GM23248 (cell line): ENCODE data around the gene XRCC4. TPM values are rescaled to one million over a fixed set of nuclear protein-coding genes. Genes with fewer than 3 reads are reported as not detected.

Source experiments
- DNase-seq: peaks from one replicate; pipeline ENCODE4 v3.0.0-alpha.2; 2015
- H2AFZ ChIP-seq: fragments of 200-600 bp; sonication (generic); 2 replicates; pipeline ENCODE4 v1.6.1; 2016; ENCODE audit warnings: antibody characterized with exemption
- H3F3A ChIP-seq: fragments of 200-600 bp; sonication (generic); 2 replicates; pipeline ENCODE4 v1.6.1; 2016; ENCODE audit warnings: mild to moderate bottlenecking, antibody characterized with exemption, mixed run types; ENCODE audit not compliant: insufficient read depth
- H3K27ac ChIP-seq: fragments of 200-600 bp; sonication (generic); 2 replicates; pipeline ENCODE4 v1.5.1; 2016; ENCODE audit warnings: mild to moderate bottlenecking
- H3K27me3 ChIP-seq: fragments of 200-600 bp; sonication (generic); replicated peaks from 2 replicates; pipeline ENCODE4 v1.6.1; 2016; ENCODE audit warnings: mild to moderate bottlenecking; ENCODE audit not compliant: insufficient read depth
- H3K36me3 ChIP-seq: fragments of 200-600 bp; sonication (generic); 2 replicates; pipeline ENCODE4 v1.6.1; 2016; ENCODE audit warnings: low read depth, mild to moderate bottlenecking
- H3K4me1 ChIP-seq: fragments of 200-600 bp; sonication (generic); 2 replicates; pipeline ENCODE4 v1.6.1; 2016; ENCODE audit warnings: mild to moderate bottlenecking; ENCODE audit not compliant: insufficient read depth
- H3K4me2 ChIP-seq: fragments of 200-600 bp; sonication (generic); one replicate; pipeline ENCODE4 v1.6.1; 2016; ENCODE audit warnings: mild to moderate bottlenecking; ENCODE audit not compliant: unreplicated experiment
- H3K4me3 ChIP-seq: fragments of 200-600 bp; sonication (generic); 2 replicates; pipeline ENCODE4 v1.5.1; 2016; ENCODE audit warnings: mild to moderate bottlenecking
- H3K79me2 ChIP-seq: fragments of 200-600 bp; sonication (generic); 2 replicates; pipeline ENCODE4 v1.6.1; 2016; ENCODE audit warnings: mild to moderate bottlenecking; ENCODE audit not compliant: insufficient read depth
- H3K9ac ChIP-seq: fragments of 200-600 bp; sonication (generic); 2 replicates; pipeline ENCODE4 v1.6.1; 2016; ENCODE audit warnings: mild to moderate bottlenecking
- H3K9me2 ChIP-seq: fragments of 200-600 bp; sonication (generic); 2 replicates; pipeline ENCODE4 v1.6.1; 2016; ENCODE audit warnings: mixed run types, mild to moderate bottlenecking, moderate library complexity; ENCODE audit not compliant: insufficient read depth
- H3K9me3 ChIP-seq: fragments of 200-600 bp; sonication (generic); one replicate; pipeline ENCODE4 v1.6.1; 2017; ENCODE audit warnings: low read depth
- H4K20me1 ChIP-seq: fragments of 200-600 bp; sonication (generic); 2 replicates; pipeline ENCODE4 v1.6.0; 2016; ENCODE audit not compliant: insufficient read depth
- EZH2 ChIP-seq: fragments of 200-600 bp; sonication (generic); IDR thresholded peaks from 2 replicates; pipeline ENCODE4 v1.6.1; 2018; ENCODE audit warnings: antibody characterized with exemption, mild to moderate bottlenecking; ENCODE audit not compliant: insufficient read depth, poor library complexity, severe bottlenecking
- EZH2phosphoT487 ChIP-seq: fragments of 200-600 bp; sonication (generic); IDR thresholded peaks from 2 replicates; pipeline ENCODE4 v1.6.1; 2018; ENCODE audit warnings: antibody characterized with exemption, moderate library complexity, mild to moderate bottlenecking, low read depth; ENCODE audit not compliant: insufficient read depth
- WGBS, 2 experiments: methylation state at CpG; one replicate each; pipeline ENCODE4 v1.1.6; 2015 to 2017; ENCODE audit warnings: low lambda C conversion rate in 2 of 2, low coverage in 1 of 2; ENCODE audit errors: missing lambda C conversion rate in 2 of 2; 5-methylcytosine and 5-hydroxymethylcytosine counted together
- in situ Hi-C: fragments of 300-500 bp; cut with MboI; formaldehyde crosslinking; loops from 2 replicates; pipeline ENCODE4 v1.15.0; 2020
- polyA plus RNA-seq: library from polyadenylated mRNA; unstranded; fragments of >200 nt; fragmentation: Nextera tagmentation; extraction: Ambion mirVana; gene quantifications from 2 replicates; pipeline ENCODE4 v1.2.1, GENCODE V29; 2016
- total RNA-seq: library from RNA; depleted of rRNA; stranded (reverse); fragments of >200 nt; shearing (Covaris generic); gene quantifications from 2 replicates; pipeline ENCODE4 v1.2.3, GENCODE V29; 2014

Gene XRCC4
- total and polyA plus RNA-seq, 2 experiments from 2014 or later, result 11.5 to 11.7 TPM

DNA sequence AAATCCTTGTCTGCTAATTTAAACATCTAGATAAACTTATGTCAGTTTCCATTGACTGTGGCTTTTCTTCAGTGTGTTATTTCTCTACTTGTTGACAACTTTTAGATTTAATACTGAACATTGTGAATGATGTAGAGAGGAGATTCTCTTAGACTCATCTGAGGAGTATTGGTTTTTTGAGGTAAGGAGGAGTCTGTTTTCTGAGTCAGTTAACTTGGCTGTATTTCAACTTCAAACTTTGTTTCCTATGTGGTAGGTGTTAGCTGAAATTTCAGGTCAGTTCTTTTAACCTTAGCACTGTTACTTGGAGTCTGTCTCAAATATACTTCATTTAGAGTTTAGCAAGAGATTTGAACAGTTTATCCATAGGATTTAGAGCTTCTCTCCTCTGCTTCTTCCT is 67.9 kb downstream of the XRCC4 start:
- H3K27ac ChIP-seq, result no peak overlapping the region
- H4K20me1 ChIP-seq, result no peaks in the 10 kb centered on the region
- 0 out of 2 replicates have a peak, but pooled peaks cover 7% of the 10 kb centered on the region for H3K4me1 ChIP-seq
- H3K79me2 ChIP-seq, result no peaks in the 10 kb centered on the region
- no peak overlapping the region for H3K4me2 ChIP-seq
- H3K4me3 ChIP-seq, result no peak overlapping the region
- H2AFZ ChIP-seq, result no peak overlapping the region
- no peak for TF ChIP-seq EZH2phosphoT487
- TF ChIP-seq EZH2, result no peak
- no peaks in the 10 kb centered on the region for H3K9me2 ChIP-seq
- DNase-seq, result peak; percentile 42
- H3F3A ChIP-seq, result no peaks in the 10 kb centered on the region
- H3K27me3 ChIP-seq, result no peaks in the 10 kb centered on the region
- H3K36me3 ChIP-seq, result no peaks in the 10 kb centered on the region
- H3K9me3 ChIP-seq, result no peaks in the 10 kb centered on the region
- no peak overlapping the region for H3K9ac ChIP-seq
- in situ Hi-C loops, result no loop called here

DNA sequence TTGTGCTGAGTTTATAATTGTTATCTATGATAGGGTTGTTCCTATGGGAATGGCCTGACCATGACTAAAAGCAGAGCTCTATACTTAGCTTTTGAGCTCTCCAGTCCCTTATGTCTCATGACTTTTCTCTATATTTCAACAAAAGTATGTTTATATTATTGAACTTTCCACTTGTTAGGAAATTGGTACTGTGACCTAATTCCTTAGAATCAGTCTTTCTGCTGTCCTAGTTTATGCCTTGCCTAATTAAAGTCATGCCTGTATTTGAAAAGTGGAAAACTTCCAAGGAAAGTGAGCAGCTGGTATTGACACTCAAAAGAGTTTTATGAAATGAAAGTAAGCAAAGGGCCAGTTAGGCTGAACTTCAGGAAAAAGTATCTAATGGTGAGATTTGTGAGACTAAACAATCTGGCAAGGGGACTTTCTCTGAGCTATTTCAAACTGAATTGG is 68.6 kb downstream of the XRCC4 start:
- H3K9me3 ChIP-seq, result no peaks in the 10 kb centered on the region
- no peaks in the 10 kb centered on the region for H3K9me2 ChIP-seq
- no peak overlapping the region for H3K4me2 ChIP-seq
- no peak overlapping the region for H3K9ac ChIP-seq
- H3K27me3 ChIP-seq, result no peaks in the 10 kb centered on the region
- H2AFZ ChIP-seq, result no peak overlapping the region
- H3K36me3 ChIP-seq, result no peaks in the 10 kb centered on the region
- in situ Hi-C loops, result no loop called here
- 0 out of 2 replicates have a peak, but pooled peaks cover 7% of the 10 kb centered on the region for H3K4me1 ChIP-seq
- peak; percentile 4 for DNase-seq
- no peaks in the 10 kb centered on the region for H3F3A ChIP-seq
- no peaks in the 10 kb centered on the region for H4K20me1 ChIP-seq
- no peak overlapping the region for H3K27ac ChIP-seq
- no peak for TF ChIP-seq EZH2
- no peak for TF ChIP-seq EZH2phosphoT487
- no peak overlapping the region for H3K4me3 ChIP-seq
- no peaks in the 10 kb centered on the region for H3K79me2 ChIP-seq

- no peak for DNase-seq
- whole genome bisulfite sequencing, 2 experiments, result 66 to 70% methylated on average over 4 of the region's 4 CpGs
- no peak overlapping the region for H2AFZ ChIP-seq
- 0 out of 2 replicates have a peak, but pooled peaks cover 7% of the 10 kb centered on the region for H3K4me1 ChIP-seq
- no peak overlapping the region for H3K9ac ChIP-seq
- no peaks in the 10 kb centered on the region for H3F3A ChIP-seq
- H3K9me3 ChIP-seq, result no peaks in the 10 kb centered on the region
- TF ChIP-seq EZH2phosphoT487 (no peak), EZH2 (no peak)
- H3K36me3 ChIP-seq, result no peaks in the 10 kb centered on the region
- in situ Hi-C loops, result no loop called here
- H3K4me3 ChIP-seq, result no peak overlapping the region
- no peaks in the 10 kb centered on the region for H3K9me2 ChIP-seq
- no peak overlapping the region for H3K4me2 ChIP-seq
- no peaks in the 10 kb centered on the region for H4K20me1 ChIP-seq
- H3K27me3 ChIP-seq, result no peaks in the 10 kb centered on the region
- H3K79me2 ChIP-seq, result no peaks in the 10 kb centered on the region
- no peak overlapping the region for H3K27ac ChIP-seq
Measured at GRCh38 chr5:83146441-83146840, 69.1 kb downstream of the XRCC4 start.

- in situ Hi-C loops, result no loop called here
- Histone ChIP-seq H3K9me2 (no peaks in the 10 kb centered on the region), H3K9ac (no peak overlapping the region), H3K4me3 (no peak overlapping the region), H3K4me2 (no peak overlapping the region), H3K27me3 (no peaks in the 10 kb centered on the region), H3K4me1 (peaks cover 7% of the 10 kb centered on the region; the same call in 1 of the 2 replicates), H4K20me1 (no peaks in the 10 kb centered on the region), H3F3A (no peaks in the 10 kb centered on the region), H3K9me3 (no peaks in the 10 kb centered on the region), H3K36me3 (no peaks in the 10 kb centered on the region), H3K79me2 (no peaks in the 10 kb centered on the region), H2AFZ (no peak overlapping the region), H3K27ac (no peak overlapping the region)
- DNase-seq, result no peak
- WGBS, 2 experiments, result 89 to 96% methylated on average over 4 of the region's 4 CpGs
- TF ChIP-seq EZH2phosphoT487 (no peak), EZH2 (no peak)
Measured at GRCh38 chr5:83147593-83147992, 70.2 kb downstream of the XRCC4 start.

GRCh38 chr5:83148370-83148769 is 71.0 kb downstream of the XRCC4 start:
- Histone ChIP-seq H3F3A (no peaks in the 10 kb centered on the region), H3K79me2 (no peaks in the 10 kb centered on the region), H3K4me1 (peaks cover 7% of the 10 kb centered on the region; the same call in 1 of the 2 replicates), H3K4me3 (no peak overlapping the region), H3K36me3 (no peaks in the 10 kb centered on the region), H3K27ac (no peak overlapping the region), H3K4me2 (no peak overlapping the region), H2AFZ (no peak overlapping the region), H4K20me1 (no peaks in the 10 kb centered on the region), H3K9me3 (no peaks in the 10 kb centered on the region), H3K9ac (no peak overlapping the region), H3K9me2 (no peaks in the 10 kb centered on the region), H3K27me3 (no peaks in the 10 kb centered on the region)
- in situ Hi-C loops, result no loop called here
- TF ChIP-seq EZH2phosphoT487, result no peak
- no peak for TF ChIP-seq EZH2
- no peak for DNase-seq
- 93 to 97% methylated on average over 3 of the region's 3 CpGs for WGBS, 2 experiments
